ENCODE measurements around the gene AJAP1. TPM values are rescaled to one million over a fixed set of nuclear protein-coding genes. Genes with fewer than 3 reads are reported as not detected.

AJAP1 gene
- total RNA-seq, 4 donors from 2014 or later = 0.30 to 4.0 (median 1.0) TPM

- TF ChIP-seq POLR2A (IDR thresholded peaks at IDR 0.05) = no peak
- TF ChIP-seq CTCF (IDR thresholded peaks at IDR 0.05) = no peak
- Histone ChIP-seq H3K9me3 (no peaks in the 10 kb centered on the region), H3K4me1 (peaks cover 0 to 7% (median 0%) of the 10 kb centered on the region in 3 donors), H3K4me3 (no peak overlapping the region), H3K27me3 (peaks cover 0 to 32% (median 0%) of the 10 kb centered on the region in 4 donors), H3K36me3 (no peaks in the 10 kb centered on the region), H3K27ac (no peak overlapping the region)
- 49 to 78% methylated on average over 4 to 6 of the region's 6 CpGs for WGBS, 2 donors
- no peak for DNase-seq
- intact Hi-C loops (cut with DNase I) = no loop called here
Measured at GRCh38 chr1:4703646-4704045, 49.2 kb downstream of the AJAP1 start.

- Histone ChIP-seq H3K9me3 (no peaks in the 10 kb centered on the region), H3K4me1 (peaks cover 0 to 14% (median 0%) of the 10 kb centered on the region in 3 donors), H3K27ac (no peak overlapping the region), H3K27me3 (peaks cover 0 to 47% (median 0%) of the 10 kb centered on the region in 4 donors), H3K4me3 (no peak overlapping the region), H3K36me3 (no peaks in the 10 kb centered on the region)
- 21 to 49% methylated on average over 3 of the region's 5 CpGs for WGBS, 2 donors
- intact Hi-C loops (cut with DNase I) = no loop called here
- DNase-seq = no peak
- no peak for TF ChIP-seq CTCF (IDR thresholded peaks at IDR 0.05)
- TF ChIP-seq POLR2A (IDR thresholded peaks at IDR 0.05) = no peak
Measured at GRCh38 chr1:4708840-4709507, 54.6 kb downstream of the AJAP1 start.

GRCh38 chr1:4709641-4710040, 55.2 kb downstream of the AJAP1 start:
- TF ChIP-seq POLR2A (IDR thresholded peaks at IDR 0.05) (no peak), CTCF (IDR thresholded peaks at IDR 0.05) (no peak)
- H3K4me1 ChIP-seq = peaks cover 0 to 14% (median 0%) of the 10 kb centered on the region in 3 donors
- no peak for DNase-seq
- H3K4me3 ChIP-seq = no peak overlapping the region
- no peaks in the 10 kb centered on the region for H3K9me3 ChIP-seq
- no peak overlapping the region for H3K27ac ChIP-seq
- WGBS, 2 donors = 89 to 92% methylated on average over 3 to 5 of the region's 5 CpGs
- intact Hi-C loops (cut with DNase I) = no loop called here
- peaks cover 0 to 47% (median 0%) of the 10 kb centered on the region in 4 donors for H3K27me3 ChIP-seq
- H3K36me3 ChIP-seq = no peaks in the 10 kb centered on the region

GRCh38 chr1:4710592-4711415, 56.4 kb downstream of the AJAP1 start:
- H3K27ac ChIP-seq = no peak overlapping the region
- H3K4me1 ChIP-seq = peaks cover 0 to 14% (median 0%) of the 10 kb centered on the region in 3 donors
- intact Hi-C loops (cut with DNase I) = no loop called here
- TF ChIP-seq POLR2A (IDR thresholded peaks at IDR 0.05) (no peak), CTCF (IDR thresholded peaks at IDR 0.05) (no peak)
- DNase-seq = no peak
- peaks cover 0 to 8% (median 0%) of the 10 kb centered on the region in 3 donors for H3K9me3 ChIP-seq
- WGBS, 2 donors = 51 to 65% methylated on average over 8 to 25 of the region's 39 CpGs
- peak overlapping the region in 2 of 4 donors; percentile 5 for H3K4me3 ChIP-seq
- peaks cover 0 to 47% (median 0%) of the 10 kb centered on the region in 4 donors for H3K27me3 ChIP-seq
- no peaks in the 10 kb centered on the region for H3K36me3 ChIP-seq

Data from esophagus squamous epithelium (tissue), 5 donors.